Measurements from ENCODE around the gene HAT1. TPM values are rescaled to one million over a fixed set of nuclear protein-coding genes. Genes with fewer than 3 reads are reported as not detected.
A peak's percentile ranks its signal among the peaks of the same experiment; 100 is the strongest.
"Not testable (repeated sequence)": the region's sequence is repeated elsewhere in the genome, so short reads cannot be mapped to it uniquely, and the experiment has no call there.

HAT1 gene
- total RNA-seq, 2 donors from 2014 or later: 17.3 to 25.3 TPM

GRCh38 chr2:171893196-171893823 lies 29.0 kb upstream of the HAT1 start:
- peak overlapping the region; percentile 67 to 70 for H3K27ac ChIP-seq
- no peaks in the 10 kb centered on the region for H3K9me3 ChIP-seq
- H3K4me3 ChIP-seq: peak overlapping the region; percentile 79
- no peaks in the 10 kb centered on the region for H3K27me3 ChIP-seq (replicated peaks; ENCODE audit: insufficient read depth)
- H3K4me1 ChIP-seq (ENCODE audit: control insufficient read depth in 1 of 2, low read depth in 2 of 2): peaks cover 13 to 33% of the 10 kb centered on the region in 2 donors
- no peak for DNase-seq (ENCODE audit: low spot score)
- no peak for ATAC-seq (ENCODE audit: insufficient number of reproducible peaks, low FRiP score, low read depth)
- no peaks in the 10 kb centered on the region for H3K36me3 ChIP-seq
- no peak for TF ChIP-seq CTCF (IDR thresholded peaks at IDR 0.05)

DNA sequence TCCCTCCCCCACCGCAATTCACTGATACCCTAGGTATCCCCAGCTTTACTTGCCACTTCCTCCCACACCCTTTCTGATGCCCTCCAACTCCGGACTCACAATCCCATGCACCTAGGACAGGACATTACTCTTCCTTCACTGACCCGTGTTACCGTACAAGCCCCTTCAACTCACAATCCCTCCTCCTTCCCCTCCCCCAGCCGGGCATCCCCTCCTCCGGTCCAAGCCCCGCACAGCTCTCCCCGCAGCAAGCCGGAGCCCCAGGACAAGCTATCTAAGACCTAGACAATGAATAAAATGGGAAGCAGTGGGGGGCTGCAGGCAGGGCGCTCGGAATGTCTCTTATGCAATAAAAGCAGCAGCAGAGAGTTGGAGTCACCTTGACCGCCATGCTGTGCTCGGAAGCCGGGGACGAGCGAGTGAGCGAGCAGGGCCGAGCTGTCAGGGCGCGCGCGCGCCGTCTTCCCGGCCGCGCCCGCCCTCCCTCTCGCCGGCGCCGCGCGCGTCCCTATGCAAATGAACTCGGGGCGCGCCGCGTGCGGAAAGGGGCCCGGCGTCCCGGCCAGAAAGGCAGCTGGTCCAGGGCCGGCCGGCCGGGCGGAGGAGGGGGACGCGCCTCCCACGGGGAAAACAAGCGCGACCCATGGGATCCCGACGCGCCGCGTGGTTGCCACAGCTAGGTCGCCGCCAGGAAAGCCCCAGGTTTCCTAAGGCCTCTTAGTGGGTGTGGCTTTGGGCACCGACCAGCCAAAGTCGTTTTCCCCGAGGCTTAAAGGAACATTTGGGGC lies 28.2 kb upstream of the HAT1 start, which contains the start of gene SLC25A12:
TSS of gene SLC25A12 (minus strand) at position 421 of the 788 bp plus-strand sequence. CDS start at position 391, 30 bp downstream.
- ATAC-seq (ENCODE audit: insufficient number of reproducible peaks, low FRiP score, low read depth) (peak; percentile 77), DNase-seq (ENCODE audit: low spot score) (peak; percentile 25)
- no peaks in the 10 kb centered on the region for H3K27me3 ChIP-seq (replicated peaks; ENCODE audit: insufficient read depth)
- peak within 1 kb of the TSS; percentile 67 to 70 for H3K27ac ChIP-seq
- TF ChIP-seq CTCF (IDR thresholded peaks at IDR 0.05): no peak
- H3K4me3 ChIP-seq: peak within 1 kb of the TSS; percentile 79
- no peaks in the 10 kb centered on the region for H3K9me3 ChIP-seq
- H3K4me1 ChIP-seq (ENCODE audit: control insufficient read depth in 1 of 2, low read depth in 2 of 2): peaks cover 13 to 36% of the 10 kb centered on the region in 2 donors
- H3K36me3 ChIP-seq: no peaks in the 10 kb centered on the region

- TF ChIP-seq CTCF (IDR thresholded peaks at IDR 0.05): no peak
- H3K9me3 ChIP-seq: no peaks in the 10 kb centered on the region
- H3K4me3 ChIP-seq: peak overlapping the region; percentile 79
- no peak for ATAC-seq (ENCODE audit: insufficient number of reproducible peaks, low FRiP score, low read depth)
- H3K27me3 ChIP-seq (replicated peaks; ENCODE audit: insufficient read depth): no peaks in the 10 kb centered on the region
- no peak for DNase-seq (ENCODE audit: low spot score)
- H3K36me3 ChIP-seq: no peaks in the 10 kb centered on the region
- peaks cover 13 to 36% of the 10 kb centered on the region in 2 donors for H3K4me1 ChIP-seq (ENCODE audit: control insufficient read depth in 1 of 2, low read depth in 2 of 2)
- peak overlapping the region; percentile 67 to 70 for H3K27ac ChIP-seq
These were observed 27.7 kb upstream of the HAT1 start for GRCh38 chr2:171894612-171894947.

- no peak for TF ChIP-seq CTCF (IDR thresholded peaks at IDR 0.05)
- Histone ChIP-seq H3K9me3 (no peaks in the 10 kb centered on the region), H3K4me3 (no peak overlapping the region), H3K27me3 (replicated peaks; ENCODE audit: insufficient read depth) (no peaks in the 10 kb centered on the region), H3K27ac (no peak overlapping the region), H3K4me1 (ENCODE audit: control insufficient read depth in 1 of 2, low read depth in 2 of 2) (peaks cover 13 to 36% of the 10 kb centered on the region in 2 donors), H3K36me3 (no peaks in the 10 kb centered on the region)
- DNase-seq (ENCODE audit: low spot score) (no peak), ATAC-seq (ENCODE audit: insufficient number of reproducible peaks, low FRiP score, low read depth) (no peak)
These were observed 26.5 kb upstream of the HAT1 start for GRCh38 chr2:171895786-171896185.

DNA sequence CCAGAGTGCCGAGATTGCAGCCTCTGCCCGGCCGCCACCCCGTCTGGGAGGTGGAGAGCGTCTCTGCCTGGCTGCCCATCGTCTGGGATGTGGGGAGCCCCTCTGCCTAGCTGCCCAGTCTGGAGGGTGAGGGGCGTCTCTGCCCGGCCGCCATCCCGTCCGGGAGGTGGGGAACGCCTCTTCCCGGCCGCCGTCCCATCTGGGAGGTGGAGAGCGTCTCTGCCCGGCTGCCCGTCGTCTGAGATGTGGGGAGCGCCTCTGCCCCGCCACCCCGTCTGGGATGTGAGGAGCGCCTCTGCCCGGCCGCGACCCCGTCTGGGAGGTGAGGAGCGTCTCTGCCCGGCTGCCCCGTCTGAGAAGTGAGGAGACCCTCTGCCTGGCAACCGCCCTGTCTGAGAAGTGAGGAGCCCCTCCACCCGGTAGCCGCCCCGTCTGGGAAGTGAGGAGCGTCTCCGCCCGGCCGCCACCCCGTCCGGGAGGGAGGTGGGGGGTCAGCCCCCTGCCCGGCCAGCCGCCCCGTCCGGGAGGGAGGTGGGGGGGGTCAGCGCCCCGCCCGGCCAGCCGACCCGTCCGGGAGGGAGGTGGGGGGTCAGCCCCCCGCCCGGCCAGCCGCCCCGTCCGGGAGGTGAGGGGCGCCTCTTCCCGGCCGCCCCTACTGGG lies 22.5 kb upstream of the HAT1 start:
- DNase-seq (ENCODE audit: low spot score): not testable (repeated sequence)

More for the DNA sequence above, 22.5 kb upstream of the HAT1 start:
- ATAC-seq (ENCODE audit: insufficient number of reproducible peaks, low FRiP score, low read depth); H3K9me3 ChIP-seq; H3K27me3 ChIP-seq (replicated peaks; ENCODE audit: insufficient read depth); H3K27ac ChIP-seq; H3K4me3 ChIP-seq; H3K36me3 ChIP-seq: not testable (repeated sequence)
- peaks cover 8 to 18% of the 10 kb centered on the region in 2 donors for H3K4me1 ChIP-seq (ENCODE audit: control insufficient read depth in 1 of 2, low read depth in 2 of 2)

Data from thoracic aorta (tissue), 2 donors.